ENCODE data around the gene DLG5. TPM values are rescaled to one million over a fixed set of nuclear protein-coding genes. Genes with fewer than 3 reads are reported as not detected.

Gene DLG5
- total and polyA plus RNA-seq, 9 of the 15 experiments (the other 6 are each of a cell fraction or from before 2014, with no cell fraction given) = 1.4 to 26.8 (median 11.2) TPM

- TF ChIP-seq ZKSCAN1 (IDR thresholded peaks at IDR 0.05; ENCODE audit: low read depth, low read length) = no peak
- no peak for TF ChIP-seq EP400 (IDR thresholded peaks at IDR 0.05)
- TF ChIP-seq ZC3H4 (CRISPR knock-in tag; IDR thresholded peaks at IDR 0.05; ENCODE audit: borderline replicate concordance) = no peak
- no peak for TF ChIP-seq CHD4 (IDR thresholded peaks at IDR 0.05; ENCODE audit: insufficient read depth, insufficient replicate concordance, low read depth, low read length, poor library complexity, severe bottlenecking)
- TF ChIP-seq, protein P1, sequence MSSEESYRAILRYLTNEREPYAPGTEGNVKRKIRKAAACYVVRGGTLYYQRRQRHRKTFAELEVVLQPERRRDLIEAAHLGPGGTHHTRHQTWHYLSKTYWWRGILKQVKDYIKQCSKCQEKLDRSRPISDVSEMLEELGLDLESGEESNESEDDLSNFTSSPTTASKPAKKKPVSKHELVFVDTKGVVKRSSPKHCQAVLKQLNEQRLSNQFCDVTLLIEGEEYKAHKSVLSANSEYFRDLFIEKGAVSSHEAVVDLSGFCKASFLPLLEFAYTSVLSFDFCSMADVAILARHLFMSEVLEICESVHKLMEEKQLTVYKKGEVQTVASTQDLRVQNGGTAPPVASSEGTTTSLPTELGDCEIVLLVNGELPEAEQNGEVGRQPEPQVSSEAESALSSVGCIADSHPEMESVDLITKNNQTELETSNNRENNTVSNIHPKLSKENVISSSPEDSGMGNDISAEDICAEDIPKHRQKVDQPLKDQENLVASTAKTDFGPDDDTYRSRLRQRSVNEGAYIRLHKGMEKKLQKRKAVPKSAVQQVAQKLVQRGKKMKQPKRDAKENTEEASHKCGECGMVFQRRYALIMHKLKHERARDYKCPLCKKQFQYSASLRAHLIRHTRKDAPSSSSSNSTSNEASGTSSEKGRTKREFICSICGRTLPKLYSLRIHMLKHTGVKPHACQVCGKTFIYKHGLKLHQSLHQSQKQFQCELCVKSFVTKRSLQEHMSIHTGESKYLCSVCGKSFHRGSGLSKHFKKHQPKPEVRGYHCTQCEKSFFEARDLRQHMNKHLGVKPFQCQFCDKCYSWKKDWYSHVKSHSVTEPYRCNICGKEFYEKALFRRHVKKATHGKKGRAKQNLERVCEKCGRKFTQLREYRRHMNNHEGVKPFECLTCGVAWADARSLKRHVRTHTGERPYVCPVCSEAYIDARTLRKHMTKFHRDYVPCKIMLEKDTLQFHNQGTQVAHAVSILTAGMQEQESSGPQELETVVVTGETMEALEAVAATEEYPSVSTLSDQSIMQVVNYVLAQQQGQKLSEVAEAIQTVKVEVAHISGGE (CRISPR knock-in tag; IDR thresholded peaks at IDR 0.05) = no peak
- TF ChIP-seq LEF1 (IDR thresholded peaks at IDR 0.05) = no peak
Measured at GRCh38 chr10:77782328-77783061, 144.1 kb downstream of the DLG5 start (continued).
